IMR-90 (cell line): ENCODE results near the gene WSB2. TPM values are rescaled to one million over a fixed set of nuclear protein-coding genes. Genes with fewer than 3 reads are reported as not detected.

Experiments
- ATAC-seq: fragments of 200-7000 bp; cut with Tn5 transposase; 2 replicates; pipeline ENCODE4 v1.9.1; 2020; ENCODE audit warnings: low read depth, mild to moderate bottlenecking, moderate library complexity
- BruUV-seq: library from RNA; stranded (reverse); fragments of 400-500 nt; replicated peaks from 2 replicates; lab custom pipeline; 2021; lab: Mats Ljungman, UMichigan
- CTCF ChIA-PET: fragments of 300-600 bp; formaldehyde crosslinking; extraction: SDS; loops from one replicate; lab custom pipeline; 2021; ENCODE audit warnings: antibody characterized with exemption; lab: Yijun Ruan, JAX
- POLR2A ChIA-PET: fragments of 300-600 bp; sonication (Branson Sonifier 250); formaldehyde crosslinking; loops from one replicate; lab custom pipeline; 2022; ENCODE audit warnings: antibody characterized with exemption; ENCODE audit not compliant: unreplicated experiment; lab: Charles Lee
- DNase-seq: peaks from one replicate; pipeline ENCODE4 v3.0.0; 2013
- H2AFZ ChIP-seq: replicated peaks from 2 replicates; pipeline ENCODE3; 2013; ENCODE audit warnings: low read length, mild to moderate bottlenecking; ENCODE audit not compliant: poor library complexity
- H2AK5ac ChIP-seq: 2 replicates; pipeline ENCODE4 v1.6.1; 2013; ENCODE audit warnings: low read depth, low read length, inconsistent platforms
- H2AK9ac ChIP-seq: replicated peaks from 2 replicates; pipeline ENCODE3; 2013; ENCODE audit warnings: mild to moderate bottlenecking, low read depth, low read length, moderate library complexity; ENCODE audit not compliant: poor library complexity
- H2BK120ac ChIP-seq: 2 replicates; pipeline ENCODE4 v1.6.1; 2013; ENCODE audit warnings: low read depth, low read length, inconsistent platforms
- H2BK15ac ChIP-seq: 3 replicates; pipeline ENCODE4 v1.6.1; 2013; ENCODE audit warnings: low read depth, low read length, inconsistent platforms
- H2BK20ac ChIP-seq: 2 replicates; pipeline ENCODE4 v1.6.1; 2013; ENCODE audit warnings: low read depth, mild to moderate bottlenecking, inconsistent platforms, low read length, moderate library complexity
- H2BK5ac ChIP-seq: 2 replicates; pipeline ENCODE4 v1.6.1; 2013; ENCODE audit warnings: mild to moderate bottlenecking, low read depth, low read length, inconsistent platforms; ENCODE audit not compliant: poor library complexity, severe bottlenecking
- H3K14ac ChIP-seq: replicated peaks from 2 replicates; pipeline ENCODE4 v1.6.1; 2013; ENCODE audit warnings: low read depth, low read length, inconsistent platforms
- H3K18ac ChIP-seq: 2 replicates; pipeline ENCODE4 v1.6.1; 2013; ENCODE audit warnings: low read depth, low read length, control low read depth
- H3K23ac ChIP-seq: 2 replicates; pipeline ENCODE4 v1.6.1; 2013; ENCODE audit warnings: low read depth, low read length, inconsistent platforms
- H3K27ac ChIP-seq: 2 replicates; pipeline ENCODE4 v1.5.1; 2013; ENCODE audit warnings: mild to moderate bottlenecking, control low read depth, low read length; ENCODE audit not compliant: insufficient read depth
- H3K27me3 ChIP-seq: 2 replicates; pipeline ENCODE4 v1.6.1; 2013; ENCODE audit warnings: low read length; ENCODE audit not compliant: control insufficient read depth, insufficient read depth
- H3K36me3 ChIP-seq: 2 replicates; pipeline ENCODE4 v1.6.1; 2013; ENCODE audit warnings: low read length, mixed read lengths; ENCODE audit not compliant: control insufficient read depth, insufficient read depth
- H3K4ac ChIP-seq: 2 replicates; pipeline ENCODE4 v1.6.1; 2013; ENCODE audit warnings: low read depth, low read length, inconsistent platforms
- H3K4me1 ChIP-seq: 2 replicates; pipeline ENCODE4 v1.6.1; 2013; ENCODE audit warnings: low read length, mixed read lengths; ENCODE audit not compliant: control insufficient read depth, insufficient read depth
- H3K4me2 ChIP-seq: 2 replicates; pipeline ENCODE4 v1.6.1; 2013; ENCODE audit warnings: low read depth, mild to moderate bottlenecking, control low read depth, low read length, moderate library complexity
- H3K4me3 ChIP-seq: 2 replicates; pipeline ENCODE4 v1.5.1; 2013; ENCODE audit warnings: low read depth, mild to moderate bottlenecking, control low read depth, low read length, moderate library complexity; ENCODE audit not compliant: insufficient read depth
- H3K56ac ChIP-seq: 2 replicates; pipeline ENCODE4 v1.6.1; 2013; ENCODE audit warnings: low read length, inconsistent platforms; ENCODE audit not compliant: insufficient read depth; ENCODE audit errors: extremely low read depth
- H3K79me1 ChIP-seq, 2 experiments: 2 replicates each; pipeline ENCODE4 v1.6.1; 2013; ENCODE audit warnings: low read length in 2 of 2, inconsistent platforms in 1 of 2, low read depth in 1 of 2
- H3K9ac ChIP-seq: 2 replicates; pipeline ENCODE4 v1.6.1; 2013; ENCODE audit warnings: low read depth, low read length, control low read depth
- H3K9me1 ChIP-seq: 2 replicates; pipeline ENCODE4 v1.6.1; 2013; ENCODE audit warnings: low read length, inconsistent platforms; ENCODE audit not compliant: insufficient read depth
- H3K9me3 ChIP-seq: 2 replicates; pipeline ENCODE4 v1.6.1; 2013; ENCODE audit warnings: low read length; ENCODE audit not compliant: control insufficient read depth, insufficient read depth
- H4K20me1 ChIP-seq: 2 replicates; pipeline ENCODE4 v1.6.1; 2013; ENCODE audit warnings: low read length, inconsistent platforms; ENCODE audit not compliant: insufficient read depth
- H4K5ac ChIP-seq: 2 replicates; pipeline ENCODE4 v1.6.1; 2013; ENCODE audit warnings: mild to moderate bottlenecking, low read depth, low read length, control low read depth
- H4K8ac ChIP-seq, 2 experiments: 2 replicates each; pipeline ENCODE4 v1.6.1; 2013; ENCODE audit warnings: low read depth in 2 of 2, low read length in 2 of 2, control low read depth in 1 of 2, inconsistent platforms in 1 of 2
- H4K91ac ChIP-seq: 2 replicates; pipeline ENCODE4 v1.6.1; 2013; ENCODE audit warnings: low read depth, low read length, inconsistent platforms; ENCODE audit not compliant: insufficient read depth
- NFE2L2 ChIP-seq: fragments of 150-350 bp; IDR thresholded peaks from 2 replicates; pipeline ENCODE4 v1.6.1; 2016; ENCODE audit warnings: low read depth, mild to moderate bottlenecking, low read length
- WGBS, 2 experiments: methylation state at CpG; one replicate each; pipeline versions ENCODE4 v1.1.5 to v1.1.7; 2013; ENCODE audit warnings: missing lambda C conversion rate in 2 of 2; ENCODE audit not compliant: insufficient read length in 1 of 2; ENCODE audit errors: extremely low coverage in 2 of 2; 5-methylcytosine and 5-hydroxymethylcytosine counted together
- dilution Hi-C: fragments of 300-500 bp; cut with HindIII; formaldehyde crosslinking; loops from one replicate; pipeline ENCODE4 v1.14.3; 2018; ENCODE audit warnings: low sequenced_read_pairs; ENCODE audit not compliant: unreplicated experiment
- in situ Hi-C: fragments of 300-500 bp; cut with MboI; formaldehyde crosslinking; loops from 3 replicates; pipeline ENCODE4 v1.14.3; 2019; ENCODE audit warnings: low sequenced_read_pairs, inconsistent platforms, mixed read lengths
- intact Hi-C: fragments of 100-400 bp; cut with micrococcal nuclease; formaldehyde crosslinking; loops from 2 replicates; pipeline ENCODE4 v1.10.0; 2022
- polyA plus RNA-seq, 3 experiments: library from polyadenylated mRNA; depleted of rRNA; stranded (reverse); fragments of >200 nt; gene quantifications; 2 replicates each; pipeline ENCODE4 v1.2.3, GENCODE V29; 2012; ENCODE audit warnings: low replicate concordance in 1 of 3
- total RNA-seq: library from RNA; depleted of rRNA; stranded (reverse); fragments of >200 nt; gene quantifications from 2 replicates; pipeline ENCODE4 v1.2.3, GENCODE V29; 2012

The WSB2 gene
- total and polyA plus RNA-seq, 2 of the 4 experiments (the other 2 are of a cell fraction): 92.8 to 180 TPM

- H4K20me1 ChIP-seq: no peaks in the 10 kb centered on the region
- no TSS peak for BruUV-seq
- H3K4me3 ChIP-seq: no peak overlapping the region
- H3K9ac ChIP-seq: no peak overlapping the region
- ChIA-PET POLR2A (no interaction called here), CTCF (no interaction called here)
- WGBS, 2 experiments: 96% methylated on average over 3 of the region's 9 CpGs; no CpG with 5 or more reads in 1 of the 2 experiments
- TF ChIP-seq NFE2L2: no peak
- peaks cover 6% of the 10 kb centered on the region for H3K36me3 ChIP-seq
- H4K5ac ChIP-seq: no peak overlapping the region
- dilution Hi-C loops (no loop called here), in situ Hi-C loops (no loop called here), intact Hi-C loops (no loop called here)
- H2BK15ac ChIP-seq: no peak overlapping the region
- no peak overlapping the region for H3K56ac ChIP-seq
- no peak overlapping the region for H3K4ac ChIP-seq
- no peak overlapping the region for H2AK9ac ChIP-seq
- H2BK120ac ChIP-seq: no peak overlapping the region
- H3K14ac ChIP-seq: no peak overlapping the region
- H4K91ac ChIP-seq: no peak overlapping the region
- H3K9me1 ChIP-seq: 0 out of 2 replicates have a peak, but pooled peaks cover 2% of the 10 kb centered on the region
- H2AK5ac ChIP-seq: no peak overlapping the region
- no peaks in the 10 kb centered on the region for H3K9me3 ChIP-seq
- H2BK5ac ChIP-seq: no peak overlapping the region
- DNase-seq (no peak), ATAC-seq (no peak)
- H3K4me1 ChIP-seq: no peaks in the 10 kb centered on the region
- H3K27me3 ChIP-seq: no peaks in the 10 kb centered on the region
- no peak overlapping the region for H2BK20ac ChIP-seq
- H2AFZ ChIP-seq: no peak overlapping the region
- no peak overlapping the region for H3K23ac ChIP-seq
- H3K18ac ChIP-seq: no peak overlapping the region
- H4K8ac ChIP-seq: no peak overlapping the region
- no peak overlapping the region for H3K27ac ChIP-seq
- no peaks in the 10 kb centered on the region for H3K79me1 ChIP-seq
- H3K4me2 ChIP-seq: no peak overlapping the region
Observed at GRCh38 chr12:118089782-118090181, 28.8 kb upstream of the WSB2 start.
